ENCODE measurements around the gene ABCA6.

The ABCA6 gene

GRCh38 chr17:69147460-69147859 lies 5.8 kb upstream of the ABCA6 start:
- Mint-ChIP-seq H3K4me3 (no peak overlapping the region), H3K27ac (no peak overlapping the region), H3K27me3 (no peaks in the 10 kb centered on the region)

DNA sequence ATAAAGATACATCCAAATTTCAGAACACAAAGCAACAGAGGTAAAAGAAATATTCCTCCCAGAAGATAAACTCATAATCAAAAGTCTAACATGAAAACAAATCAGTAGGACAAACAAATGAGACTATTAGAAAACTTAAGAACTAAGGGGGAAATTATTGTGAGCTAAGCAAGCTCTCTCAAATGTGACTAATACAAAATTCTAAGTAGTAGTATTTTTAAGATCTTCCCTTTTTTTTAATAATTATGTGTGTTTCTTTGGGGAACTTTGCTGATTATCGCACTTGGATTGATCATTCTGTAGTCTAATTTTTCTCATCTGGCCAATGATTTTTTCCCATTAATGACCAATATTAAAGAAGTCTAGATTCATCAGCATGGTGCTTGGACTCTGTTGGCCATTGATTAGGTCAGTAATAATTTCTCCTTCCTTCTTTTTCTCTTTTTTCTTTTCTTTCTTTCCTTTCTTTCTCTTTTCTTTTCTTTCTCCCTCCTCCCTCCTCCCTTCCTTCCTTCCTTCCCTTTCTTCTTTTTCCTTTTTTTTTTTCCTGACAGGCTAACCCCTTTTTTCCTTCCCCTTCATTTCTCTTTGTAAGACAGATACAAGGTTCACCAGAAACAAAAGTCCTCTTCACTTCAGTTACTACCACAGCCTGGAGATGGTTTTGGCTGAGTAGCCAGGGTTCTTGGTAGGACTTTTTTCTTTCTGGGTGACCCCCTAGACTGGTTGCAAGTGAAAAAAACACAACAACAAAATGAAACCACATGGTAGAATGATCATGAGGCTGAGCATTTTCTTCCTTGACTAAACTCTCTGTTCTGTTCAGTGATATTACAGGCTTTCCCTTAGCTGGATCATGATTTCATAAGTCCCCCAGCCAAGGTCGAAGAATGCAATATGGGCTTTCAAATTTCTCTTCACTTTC lies 2.9 kb upstream of the ABCA6 start:
- no peaks in the 10 kb centered on the region for H3K36me3 Mint-ChIP-seq
- no peaks in the 10 kb centered on the region for H3K27me3 Mint-ChIP-seq
- H3K27ac Mint-ChIP-seq = no peak overlapping the region
- H3K4me1 Mint-ChIP-seq = no peaks in the 10 kb centered on the region
- no peaks in the 10 kb centered on the region for H3K9me3 Mint-ChIP-seq
- no peak overlapping the region for H3K4me3 Mint-ChIP-seq

More at GRCh38 chr17:69147460-69147859, 5.8 kb upstream of the ABCA6 start:
- no peaks in the 10 kb centered on the region for H3K4me1 Mint-ChIP-seq
- H3K36me3 Mint-ChIP-seq = peaks cover 4% of the 10 kb centered on the region
- H3K9me3 Mint-ChIP-seq = no peaks in the 10 kb centered on the region

GRCh38 chr17:69143683-69144231 lies 2.1 kb upstream of the ABCA6 start:
- no peaks in the 10 kb centered on the region for H3K9me3 Mint-ChIP-seq
- H3K36me3 Mint-ChIP-seq = no peaks in the 10 kb centered on the region
- H3K4me1 Mint-ChIP-seq = no peaks in the 10 kb centered on the region
- no peak overlapping the region for H3K27ac Mint-ChIP-seq
- H3K27me3 Mint-ChIP-seq = no peaks in the 10 kb centered on the region
- H3K4me3 Mint-ChIP-seq = no peak overlapping the region

DNA sequence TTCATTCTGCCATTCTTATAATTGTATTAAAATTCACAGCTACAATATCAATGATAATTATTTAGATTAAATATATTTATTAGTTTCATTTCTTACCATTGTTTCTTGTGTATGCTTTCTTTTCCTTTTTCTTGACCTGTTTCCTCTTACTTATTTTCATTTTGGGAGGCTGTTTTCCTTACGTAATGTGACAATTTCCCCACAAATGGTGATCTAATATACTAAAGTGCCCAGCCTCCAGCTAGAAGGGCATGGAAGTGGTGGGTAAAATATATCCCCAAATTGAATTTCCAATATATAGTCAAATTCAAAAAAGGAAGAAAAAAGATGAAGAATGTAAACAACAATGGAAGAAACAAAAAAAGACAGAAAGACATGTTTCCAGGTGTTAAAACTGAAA lies 1.5 kb upstream of the ABCA6 start:
- Mint-ChIP-seq H3K27me3 (no peaks in the 10 kb centered on the region), H3K27ac (no peak overlapping the region), H3K9me3 (no peaks in the 10 kb centered on the region), H3K36me3 (no peaks in the 10 kb centered on the region), H3K4me1 (no peaks in the 10 kb centered on the region), H3K4me3 (no peak overlapping the region)

DNA sequence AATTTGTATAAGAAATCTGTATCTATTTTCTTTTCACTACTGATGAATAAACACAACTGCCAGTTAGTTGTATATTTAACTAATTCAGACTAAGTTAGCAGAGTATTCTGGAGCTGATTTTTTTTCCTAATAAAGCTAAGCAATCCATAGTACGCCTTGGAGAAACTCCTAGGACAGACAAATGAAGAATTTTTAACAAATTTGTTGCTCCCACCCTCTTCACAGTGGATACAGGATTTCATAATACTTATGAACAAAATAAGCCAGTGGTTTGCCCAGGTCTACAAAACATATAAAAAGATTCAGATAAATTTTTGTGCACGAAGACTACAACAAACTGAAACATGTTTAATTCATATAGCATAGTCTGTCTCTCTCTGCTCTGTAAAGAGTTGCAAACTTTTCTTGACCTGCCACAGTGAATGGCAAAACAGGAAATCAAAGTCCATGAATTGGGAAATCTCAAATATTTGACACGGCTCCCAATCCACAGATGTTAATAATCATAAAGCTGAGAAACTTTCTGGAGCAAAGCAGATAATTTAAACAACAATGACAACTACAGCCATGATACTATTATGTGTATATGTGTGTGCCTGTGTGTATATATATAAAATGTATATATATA lies 594 bp upstream of the ABCA6 start:
- Mint-ChIP-seq H3K27me3 (no peaks in the 10 kb centered on the region), H3K9me3 (no peaks in the 10 kb centered on the region), H3K36me3 (no peaks in the 10 kb centered on the region), H3K4me1 (no peaks in the 10 kb centered on the region), H3K4me3 (no peak overlapping the region), H3K27ac (no peak overlapping the region)

- Mint-ChIP-seq H3K36me3 (peaks cover 2% of the 10 kb centered on the region), H3K4me1 (no peaks in the 10 kb centered on the region), H3K4me3 (no peak overlapping the region), H3K27me3 (no peaks in the 10 kb centered on the region), H3K9me3 (no peaks in the 10 kb centered on the region), H3K27ac (no peak overlapping the region)
These were observed 7.6 kb downstream of the ABCA6 start for GRCh38 chr17:69134112-69134511.

DNA sequence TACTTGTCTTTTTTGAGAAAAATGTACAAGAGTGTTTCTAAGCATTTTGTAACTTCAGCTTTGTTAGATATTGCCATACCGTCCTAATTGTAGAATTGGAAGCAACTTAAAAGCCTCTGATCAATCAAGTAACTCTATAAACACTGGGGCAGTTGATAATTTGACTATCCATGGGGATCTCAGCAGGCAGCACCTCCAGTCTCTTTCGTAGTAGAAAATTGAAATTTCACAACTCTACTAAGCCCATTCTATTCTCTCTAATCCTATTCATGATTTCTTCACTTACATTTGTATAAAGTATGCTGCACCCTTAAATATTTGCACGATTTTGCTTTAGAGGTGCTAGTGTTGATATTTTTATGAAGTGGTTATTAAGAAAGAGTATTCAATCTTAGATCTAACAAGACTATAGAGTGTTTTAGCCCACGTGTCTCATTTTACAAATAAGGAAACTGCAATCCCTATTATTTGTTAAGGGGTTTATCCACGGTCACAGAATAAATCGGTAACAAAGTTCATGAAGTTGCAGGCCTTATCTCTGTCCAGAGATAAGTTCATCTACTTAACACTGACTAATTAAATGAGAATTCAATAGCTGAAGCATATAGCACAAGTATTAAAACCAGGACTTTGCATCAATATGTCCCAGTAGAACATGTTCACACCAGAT lies 10.9 kb downstream of the ABCA6 start:
- Mint-ChIP-seq H3K27ac (no peak overlapping the region), H3K36me3 (peaks cover 2% of the 10 kb centered on the region), H3K4me3 (no peak overlapping the region), H3K4me1 (no peaks in the 10 kb centered on the region), H3K27me3 (no peaks in the 10 kb centered on the region), H3K9me3 (no peaks in the 10 kb centered on the region)

- Mint-ChIP-seq H3K36me3 (no peaks in the 10 kb centered on the region), H3K9me3 (no peaks in the 10 kb centered on the region), H3K27me3 (no peaks in the 10 kb centered on the region), H3K4me1 (no peaks in the 10 kb centered on the region), H3K27ac (no peak overlapping the region), H3K4me3 (no peak overlapping the region)
These were observed 18.1 kb downstream of the ABCA6 start for GRCh38 chr17:69123626-69124025.

- Mint-ChIP-seq H3K4me3 (no peak overlapping the region), H3K27ac (no peak overlapping the region), H3K27me3 (no peaks in the 10 kb centered on the region), H3K36me3 (no peaks in the 10 kb centered on the region), H3K9me3 (no peaks in the 10 kb centered on the region), H3K4me1 (no peaks in the 10 kb centered on the region)
These were observed 19.6 kb downstream of the ABCA6 start for GRCh38 chr17:69122065-69122464.

- no peaks in the 10 kb centered on the region for H3K27me3 Mint-ChIP-seq
- H3K27ac Mint-ChIP-seq = no peak overlapping the region
- no peak overlapping the region for H3K4me3 Mint-ChIP-seq
- no peaks in the 10 kb centered on the region for H3K36me3 Mint-ChIP-seq
- no peaks in the 10 kb centered on the region for H3K4me1 Mint-ChIP-seq
- no peaks in the 10 kb centered on the region for H3K9me3 Mint-ChIP-seq
These were observed 23.6 kb downstream of the ABCA6 start for GRCh38 chr17:69117855-69118784.

DNA sequence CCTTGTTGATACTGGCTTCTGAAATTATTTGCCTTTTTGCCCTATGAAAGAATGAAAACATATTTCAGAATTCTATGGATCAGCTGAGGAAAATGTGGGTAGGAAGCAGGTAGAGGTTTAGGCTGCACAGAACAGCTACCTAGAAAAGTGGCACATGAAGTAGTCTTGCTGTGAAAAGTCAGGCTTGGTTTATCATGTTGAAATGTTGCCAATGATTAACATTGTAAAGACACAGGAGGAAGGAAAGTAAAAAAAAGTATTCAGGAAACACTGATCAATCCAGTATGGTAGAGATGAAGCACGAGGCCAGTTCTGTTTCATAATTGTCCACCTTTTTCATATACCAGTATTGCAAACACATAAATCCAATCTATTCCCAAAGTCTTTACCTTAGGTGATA lies 29.9 kb downstream of the ABCA6 start:
- H3K27me3 Mint-ChIP-seq = no peaks in the 10 kb centered on the region
- H3K4me1 Mint-ChIP-seq = no peaks in the 10 kb centered on the region
- no peak overlapping the region for H3K27ac Mint-ChIP-seq
- no peaks in the 10 kb centered on the region for H3K9me3 Mint-ChIP-seq
- no peaks in the 10 kb centered on the region for H3K36me3 Mint-ChIP-seq
- H3K4me3 Mint-ChIP-seq = no peak overlapping the region

- Mint-ChIP-seq H3K4me1 (no peaks in the 10 kb centered on the region), H3K27me3 (no peaks in the 10 kb centered on the region), H3K36me3 (no peaks in the 10 kb centered on the region), H3K4me3 (no peak overlapping the region), H3K27ac (no peak overlapping the region), H3K9me3 (no peaks in the 10 kb centered on the region)
These were observed 35.6 kb downstream of the ABCA6 start for GRCh38 chr17:69105907-69106730.

GRCh38 chr17:69103557-69104233 lies 38.0 kb downstream of the ABCA6 start:
- H3K9me3 Mint-ChIP-seq = no peaks in the 10 kb centered on the region
- H3K27me3 Mint-ChIP-seq = no peaks in the 10 kb centered on the region

GRCh38 chr17:69098625-69099024 lies 43.1 kb downstream of the ABCA6 start:
- no peaks in the 10 kb centered on the region for H3K36me3 Mint-ChIP-seq
- H3K27me3 Mint-ChIP-seq = no peaks in the 10 kb centered on the region
- H3K9me3 Mint-ChIP-seq = no peaks in the 10 kb centered on the region
- no peak overlapping the region for H3K27ac Mint-ChIP-seq
- no peak overlapping the region for H3K4me3 Mint-ChIP-seq
- peaks cover under 1% of the 10 kb centered on the region for H3K4me1 Mint-ChIP-seq

More at GRCh38 chr17:69103557-69104233, 38.0 kb downstream of the ABCA6 start:
- Mint-ChIP-seq H3K36me3 (no peaks in the 10 kb centered on the region), H3K4me1 (no peaks in the 10 kb centered on the region), H3K4me3 (no peak overlapping the region), H3K27ac (no peak overlapping the region)
